Mesenchymal stem cell (in vitro differentiated cells and primary cell): Measurements from ENCODE around the gene SPATA20.

Source experiments
- DNase-seq: peaks from one replicate; pipeline ENCODE4 v3.0.0-alpha.2; 2013
- H2AFZ ChIP-seq: one replicate; pipeline ENCODE4 v1.6.1; 2013; ENCODE audit warnings: low read depth, mild to moderate bottlenecking, control low read depth, inconsistent platforms, low read length, moderate library complexity
- H2AK5ac ChIP-seq: 2 replicates; pipeline ENCODE4 v1.6.1; 2013; ENCODE audit warnings: low read length, moderate library complexity, mild to moderate bottlenecking, inconsistent platforms; ENCODE audit not compliant: severe bottlenecking
- H2BK120ac ChIP-seq: one replicate; pipeline ENCODE4 v1.6.1; 2013; ENCODE audit warnings: low read depth, mild to moderate bottlenecking, inconsistent platforms, low read length, moderate library complexity
- H2BK12ac ChIP-seq, 2 experiments: one replicate each; pipeline ENCODE4 v1.6.1; 2013; ENCODE audit warnings: inconsistent platforms in 2 of 2, low read length in 2 of 2, mild to moderate bottlenecking in 2 of 2, moderate library complexity in 2 of 2, control low read depth in 1 of 2
- H2BK15ac ChIP-seq: one replicate; pipeline ENCODE4 v1.6.1; 2013; ENCODE audit warnings: mild to moderate bottlenecking, low read depth, inconsistent platforms; ENCODE audit not compliant: poor library complexity, severe bottlenecking
- H2BK5ac ChIP-seq: 2 replicates; pipeline ENCODE4 v1.6.1; 2013; ENCODE audit warnings: low read depth, mild to moderate bottlenecking, low read length, control low read depth, inconsistent platforms; ENCODE audit not compliant: poor library complexity, severe bottlenecking
- H3K14ac ChIP-seq, 2 experiments: one replicate each; pipeline ENCODE4 v1.6.1; 2013; ENCODE audit warnings: inconsistent platforms in 2 of 2, low read length in 2 of 2, control low read depth in 1 of 2, mild to moderate bottlenecking in 1 of 2, moderate library complexity in 1 of 2
- H3K18ac ChIP-seq, 2 experiments: one replicate each; pipeline ENCODE4 v1.6.1; 2013; ENCODE audit warnings: inconsistent platforms in 2 of 2, low read length in 2 of 2, control low read depth in 1 of 2, low read depth in 1 of 2, mild to moderate bottlenecking in 1 of 2
- H3K23ac ChIP-seq, 2 experiments: one replicate each; pipeline ENCODE4 v1.6.1; 2013; ENCODE audit warnings: inconsistent platforms in 2 of 2, low read length in 2 of 2, mild to moderate bottlenecking in 2 of 2, moderate library complexity in 2 of 2, control low read depth in 1 of 2
- H3K27ac ChIP-seq: 2 replicates; pipeline ENCODE4 v1.5.1; 2013; ENCODE audit warnings: mild to moderate bottlenecking, moderate library complexity, low read length, control low read depth, inconsistent platforms; ENCODE audit not compliant: poor library complexity, severe bottlenecking
- H3K27me3 ChIP-seq, 2 experiments: 2 replicates each; pipeline versions ENCODE4 v1.6.1 to v1.7.0; 2013; ENCODE audit warnings: low read length in 2 of 2, mild to moderate bottlenecking in 2 of 2, moderate library complexity in 2 of 2, control low read depth in 1 of 2, inconsistent platforms in 1 of 2; ENCODE audit not compliant: control insufficient read depth in 1 of 2, insufficient read depth in 1 of 2
- H3K36me3 ChIP-seq, 2 experiments: 2 replicates each; pipeline versions ENCODE4 v1.6.1 to v1.7.0; 2013; ENCODE audit warnings: low read length in 2 of 2, control low read depth in 1 of 2, inconsistent platforms in 1 of 2, low read depth in 1 of 2, mild to moderate bottlenecking in 1 of 2; ENCODE audit not compliant: insufficient read depth in 2 of 2, control insufficient read depth in 1 of 2
- H3K4ac ChIP-seq, 2 experiments: one replicate each; pipeline ENCODE4 v1.6.1; 2013; ENCODE audit warnings: inconsistent platforms in 2 of 2, low read length in 2 of 2, mild to moderate bottlenecking in 2 of 2, moderate library complexity in 2 of 2, control low read depth in 1 of 2, low read depth in 1 of 2
- H3K4me1 ChIP-seq: 2 replicates; pipeline ENCODE4 v1.6.1; 2013; ENCODE audit warnings: low read depth, low read length, control low read depth; ENCODE audit not compliant: control insufficient read depth, insufficient read depth
- H3K4me2 ChIP-seq: 2 replicates; pipeline ENCODE4 v1.6.1; 2013; ENCODE audit warnings: low read length, mild to moderate bottlenecking, inconsistent platforms; ENCODE audit not compliant: poor library complexity, severe bottlenecking
- H3K4me3 ChIP-seq, 2 experiments: 2 replicates each; pipeline versions ENCODE4 v1.5.1 to v1.7.0; 2013; ENCODE audit warnings: low read length in 2 of 2, mild to moderate bottlenecking in 2 of 2, control low read depth in 1 of 2, low read depth in 1 of 2; ENCODE audit not compliant: insufficient read depth in 1 of 2
- H3K79me1 ChIP-seq: replicated peaks from 2 replicates; pipeline ENCODE4 v1.6.1; 2013; ENCODE audit warnings: mild to moderate bottlenecking, control low read depth, low read length, inconsistent platforms; ENCODE audit not compliant: poor library complexity, severe bottlenecking
- H3K9ac ChIP-seq: 2 replicates; pipeline ENCODE4 v1.7.0; 2013; ENCODE audit warnings: mild to moderate bottlenecking, low read length, moderate library complexity
- H3K9me3 ChIP-seq: 2 replicates; pipeline ENCODE4 v1.7.0; 2013; ENCODE audit warnings: mild to moderate bottlenecking, low read length; ENCODE audit not compliant: control insufficient read depth
- H4K8ac ChIP-seq: one replicate; pipeline ENCODE4 v1.6.1; 2013; ENCODE audit warnings: inconsistent platforms, mild to moderate bottlenecking, low read length, moderate library complexity
- H4K91ac ChIP-seq: one replicate; pipeline ENCODE4 v1.6.1; 2013; ENCODE audit warnings: mild to moderate bottlenecking, low read length, inconsistent platforms
- WGBS: methylation state at CpG from one replicate; pipeline ENCODE4 v1.1.7; 2013; ENCODE audit warnings: mixed read lengths; 5-methylcytosine and 5-hydroxymethylcytosine counted together

Gene SPATA20

DNA sequence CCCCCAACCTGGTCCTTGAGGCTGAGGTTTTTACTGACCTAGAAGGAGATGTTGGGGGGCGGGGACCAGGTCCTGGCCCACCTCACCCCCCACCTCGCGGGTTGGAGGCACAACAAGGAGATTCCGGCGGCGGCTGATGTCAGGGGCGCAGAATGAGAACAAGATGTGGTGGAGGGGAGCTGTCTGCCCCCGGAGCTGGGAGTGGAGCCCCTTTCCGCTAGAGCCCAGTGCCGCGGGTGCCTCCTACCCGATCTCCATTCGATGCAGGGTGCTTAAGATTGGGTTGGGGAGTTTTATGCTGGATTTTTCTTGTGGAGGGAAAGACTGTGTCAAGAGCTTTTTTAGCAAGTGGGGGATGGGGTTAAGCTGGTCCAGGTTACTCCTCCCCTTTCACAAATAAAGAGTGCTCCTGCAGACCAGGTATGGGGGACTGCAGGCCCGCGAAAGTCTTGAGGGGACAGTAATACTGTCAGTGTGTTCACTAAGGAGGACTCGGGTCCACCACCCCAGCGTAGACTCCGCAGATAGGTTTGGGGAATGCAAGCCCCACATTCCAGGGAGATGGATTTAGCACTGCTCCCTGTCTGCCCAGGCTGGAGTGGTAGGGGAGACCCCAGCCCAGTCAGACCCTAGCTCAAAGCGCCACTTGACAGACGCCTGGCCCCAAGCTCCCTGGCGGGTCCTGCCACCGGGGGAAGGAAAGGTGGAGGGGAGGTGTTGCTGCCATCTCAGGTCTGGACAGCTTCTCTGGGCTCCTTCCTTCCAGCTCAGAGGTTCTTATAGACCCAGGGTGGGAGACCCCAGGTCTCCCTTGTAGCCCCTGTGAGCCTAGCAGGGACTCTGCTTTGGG is 15.5 kb downstream of the SPATA20 start:
- Histone ChIP-seq H2AFZ (no peak overlapping the region), H3K9ac (no peak overlapping the region), H3K4me2 (no peak overlapping the region), H3K18ac (no peak overlapping the region), H3K14ac (no peak overlapping the region), H3K27me3 (peaks cover 40 to 79% of the 10 kb centered on the region in 2 experiments), H2BK120ac (no peak overlapping the region), H3K4me1 (peaks cover 33% of the 10 kb centered on the region), H2AK5ac (no peak overlapping the region), H3K23ac (no peak overlapping the region), H3K36me3 (no peaks in the 10 kb centered on the region), H3K4ac (no peak overlapping the region), H4K8ac (no peak overlapping the region), H3K4me3 (peak overlapping the region in 1 of 2 experiments; percentile 33), H3K27ac (no peak overlapping the region), H3K79me1 (no peaks in the 10 kb centered on the region), H2BK5ac (no peak overlapping the region), H3K9me3 (no peaks in the 10 kb centered on the region), H2BK15ac (no peak overlapping the region), H4K91ac (no peak overlapping the region), H2BK12ac (no peak overlapping the region)
- WGBS, result 3% methylated on average over 22 of the region's 22 CpGs
- DNase-seq, result no peak

DNA sequence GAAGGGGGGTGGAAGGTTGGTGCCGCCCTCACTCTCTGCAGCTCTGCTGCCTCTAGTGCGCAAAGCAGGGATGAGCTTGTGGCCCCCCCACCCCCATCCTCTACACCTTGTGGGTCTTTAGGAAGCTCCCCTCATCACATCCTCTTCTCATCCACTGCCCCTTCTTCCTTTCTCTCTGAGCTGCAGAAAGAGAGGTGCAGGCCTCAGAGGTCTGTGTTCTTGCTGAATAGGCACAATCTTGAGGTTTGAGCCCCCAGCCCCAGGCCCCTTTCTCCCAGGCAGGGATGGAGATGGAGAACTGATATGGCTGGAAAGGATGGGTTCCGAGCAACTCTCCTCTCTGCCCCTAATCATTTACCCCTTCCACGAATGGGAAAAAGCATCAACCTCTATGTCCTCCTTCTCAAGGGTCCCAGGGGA is 16.1 kb downstream of the SPATA20 start:
- WGBS, result 17% methylated on average over 3 of the region's 4 CpGs
- no peaks in the 10 kb centered on the region for H3K9me3 ChIP-seq

DNA sequence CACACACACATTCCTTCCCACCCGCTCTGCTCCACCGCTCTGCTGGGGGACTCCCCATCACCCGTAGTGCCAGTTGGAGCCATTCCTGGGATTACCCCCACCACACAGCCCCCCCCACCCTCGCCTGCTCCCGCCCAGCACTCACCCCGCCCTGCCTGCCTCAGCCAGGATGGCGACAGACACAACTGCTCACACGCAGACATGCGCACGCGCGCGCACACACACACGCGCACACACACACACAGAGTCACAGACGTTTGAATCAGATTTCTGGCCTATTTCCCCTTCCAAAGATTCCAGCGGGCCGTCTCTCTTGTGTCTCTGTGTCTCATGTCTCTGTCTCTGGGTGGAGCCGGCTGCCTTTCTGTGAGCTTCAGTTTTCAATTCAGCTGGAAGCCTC is 17.9 kb downstream of the SPATA20 start:
- Histone ChIP-seq H4K91ac (no peak overlapping the region), H2BK5ac (no peak overlapping the region), H2AK5ac (no peak overlapping the region), H3K23ac (no peak overlapping the region), H3K9ac (peak overlapping the region; percentile 82), H3K4me1 (peaks cover 21% of the 10 kb centered on the region), H3K9me3 (no peaks in the 10 kb centered on the region), H3K27ac (no peak overlapping the region), H3K4me2 (no peak overlapping the region), H2BK12ac (no peak overlapping the region), H3K14ac (no peak overlapping the region), H3K4me3 (peak overlapping the region in 1 of 2 experiments; percentile 43), H3K4ac (no peak overlapping the region), H3K27me3 (peaks cover 29 to 76% of the 10 kb centered on the region in 2 experiments), H3K36me3 (no peaks in the 10 kb centered on the region), H2BK15ac (no peak overlapping the region), H2AFZ (no peak overlapping the region), H2BK120ac (no peak overlapping the region), H3K79me1 (no peaks in the 10 kb centered on the region), H3K18ac (no peak overlapping the region), H4K8ac (no peak overlapping the region)
- 37% methylated on average over 18 of the region's 19 CpGs for WGBS
- peak; percentile 59 for DNase-seq

More for the DNA sequence above, 16.1 kb downstream of the SPATA20 start:
- no peaks in the 10 kb centered on the region for H3K79me1 ChIP-seq
- H3K14ac ChIP-seq, result no peak overlapping the region
- H3K9ac ChIP-seq, result no peak overlapping the region
- H2AFZ ChIP-seq, result no peak overlapping the region
- H2BK12ac ChIP-seq, result no peak overlapping the region
- peaks cover 33% of the 10 kb centered on the region for H3K4me1 ChIP-seq
- no peak overlapping the region for H3K18ac ChIP-seq
- no peak overlapping the region for H2BK15ac ChIP-seq
- DNase-seq, result no peak
- H3K4me2 ChIP-seq, result no peak overlapping the region
- no peak overlapping the region for H2BK5ac ChIP-seq
- H2BK120ac ChIP-seq, result no peak overlapping the region
- H4K91ac ChIP-seq, result no peak overlapping the region
- H4K8ac ChIP-seq, result no peak overlapping the region
- no peak overlapping the region for H3K27ac ChIP-seq
- peaks cover 40 to 84% of the 10 kb centered on the region in 2 experiments for H3K27me3 ChIP-seq
- H3K36me3 ChIP-seq, result no peaks in the 10 kb centered on the region
- H2AK5ac ChIP-seq, result no peak overlapping the region
- no peak overlapping the region for H3K4ac ChIP-seq
- no peak overlapping the region for H3K4me3 ChIP-seq
- no peak overlapping the region for H3K23ac ChIP-seq

GRCh38 chr17:50565402-50566350 is 18.7 kb downstream of the SPATA20 start:
- Histone ChIP-seq H3K27ac (no peak overlapping the region), H3K14ac (no peak overlapping the region), H3K79me1 (no peaks in the 10 kb centered on the region), H2BK15ac (no peak overlapping the region), H2BK120ac (no peak overlapping the region), H3K23ac (no peak overlapping the region), H2BK12ac (no peak overlapping the region), H3K18ac (no peak overlapping the region), H4K91ac (no peak overlapping the region), H2BK5ac (no peak overlapping the region), H3K9me3 (no peaks in the 10 kb centered on the region), H3K27me3 (peaks cover 27 to 80% of the 10 kb centered on the region in 2 experiments), H3K4ac (no peak overlapping the region), H3K4me3 (no peak overlapping the region), H2AFZ (no peak overlapping the region), H3K4me1 (peaks cover 16% of the 10 kb centered on the region), H2AK5ac (no peak overlapping the region), H3K9ac (peak overlapping the region; percentile 82), H4K8ac (no peak overlapping the region), H3K36me3 (no peaks in the 10 kb centered on the region), H3K4me2 (no peak overlapping the region)
- 52% methylated on average over 7 of the region's 10 CpGs for WGBS
- DNase-seq, result peak; percentile 54
